ENCODE measurements around the gene CYBA. TPM values are rescaled to one million over a fixed set of nuclear protein-coding genes. Genes with fewer than 3 reads are reported as not detected.

Gene CYBA
- total and polyA plus RNA-seq, 10 of the 15 experiments (the other 5 are each of a cell fraction or from before 2014, with no cell fraction given), result 0.55 to 598 (median 258) TPM

DNA sequence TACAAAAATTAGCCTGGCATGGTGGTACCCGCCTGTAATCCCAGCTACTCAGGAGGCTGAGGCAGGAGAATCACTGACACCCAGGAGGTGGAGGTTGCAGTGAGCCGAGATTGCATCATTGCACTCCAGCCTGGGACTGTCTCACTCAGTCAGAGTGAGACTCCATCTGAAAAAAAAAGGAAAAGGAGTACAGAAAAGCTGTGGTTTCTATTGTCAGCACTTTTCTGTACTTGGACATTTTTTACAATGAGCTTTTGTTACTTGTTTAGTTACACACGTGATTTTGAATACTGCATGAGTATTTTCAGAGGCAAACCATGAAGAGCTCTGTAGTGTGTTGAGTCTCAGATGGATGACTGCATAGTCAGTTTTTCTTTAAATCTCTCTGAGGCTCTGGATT, 54.4 kb downstream of the CYBA start (continued):
- TF ChIP-seq ZNF687 (IDR thresholded peaks at IDR 0.05) (no peak), KDM1A (IDR thresholded peaks at IDR 0.05; ENCODE audit: borderline replicate concordance) (no peak), STAT1 (conservative IDR thresholded peaks at IDR 0.05) (no peak), SREBF1 (IDR thresholded peaks at IDR 0.05; ENCODE audit: low read length) (no peak), ZNF217 (IDR thresholded peaks at IDR 0.05) (no peak), ZNF384 (IDR thresholded peaks at IDR 0.05; ENCODE audit: borderline replicate concordance, low read depth, low read length) (peak; percentile 63), RELB (IDR thresholded peaks at IDR 0.05; ENCODE audit: low read depth) (peak; percentile 36; the same call in 1 of the 2 replicates), BHLHE40 (IDR thresholded peaks at IDR 0.05; ENCODE audit: borderline replicate concordance in 1 of 2, low read depth in 2 of 2, low read length in 1 of 2) (peak; percentile 74 to 77; a peak in 2 of 4 replicates), NKRF (conservative IDR thresholded peaks at IDR 0.05) (no peak), NFYA (IDR thresholded peaks at IDR 0.05; ENCODE audit: borderline replicate concordance, low read depth, low read length) (no peak), MEF2B (IDR thresholded peaks at IDR 0.05; ENCODE audit: partially characterized antibody, poor library complexity, severe bottlenecking) (peak; percentile 12), RUNX3 (IDR thresholded peaks at IDR 0.05; ENCODE audit: low read length) (peak; percentile 34; the same call in 1 of the 2 replicates), CTCF (IDR thresholded peaks at IDR 0.05 in 2 of 3, conservative IDR thresholded peaks at IDR 0.05 in 1 of 3; ENCODE audit: control insufficient read depth in 2 of 3, extremely low read depth in 1 of 3, insufficient read depth in 1 of 3, low read depth in 3 of 3, low read length in 3 of 3) (no peak), EED (IDR thresholded peaks at IDR 0.05; ENCODE audit: low read depth) (no peak), HDAC2 (IDR thresholded peaks at IDR 0.05) (no peak), RAD21 (IDR thresholded peaks at IDR 0.05; ENCODE audit: insufficient read depth, low read depth, low read length) (no peak)
- TF ChIP-seq, protein P1, sequence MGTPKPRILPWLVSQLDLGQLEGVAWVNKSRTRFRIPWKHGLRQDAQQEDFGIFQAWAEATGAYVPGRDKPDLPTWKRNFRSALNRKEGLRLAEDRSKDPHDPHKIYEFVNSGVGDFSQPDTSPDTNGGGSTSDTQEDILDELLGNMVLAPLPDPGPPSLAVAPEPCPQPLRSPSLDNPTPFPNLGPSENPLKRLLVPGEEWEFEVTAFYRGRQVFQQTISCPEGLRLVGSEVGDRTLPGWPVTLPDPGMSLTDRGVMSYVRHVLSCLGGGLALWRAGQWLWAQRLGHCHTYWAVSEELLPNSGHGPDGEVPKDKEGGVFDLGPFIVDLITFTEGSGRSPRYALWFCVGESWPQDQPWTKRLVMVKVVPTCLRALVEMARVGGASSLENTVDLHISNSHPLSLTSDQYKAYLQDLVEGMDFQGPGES (IDR thresholded peaks at IDR 0.05), result no peak
- TF ChIP-seq, protein P2, sequence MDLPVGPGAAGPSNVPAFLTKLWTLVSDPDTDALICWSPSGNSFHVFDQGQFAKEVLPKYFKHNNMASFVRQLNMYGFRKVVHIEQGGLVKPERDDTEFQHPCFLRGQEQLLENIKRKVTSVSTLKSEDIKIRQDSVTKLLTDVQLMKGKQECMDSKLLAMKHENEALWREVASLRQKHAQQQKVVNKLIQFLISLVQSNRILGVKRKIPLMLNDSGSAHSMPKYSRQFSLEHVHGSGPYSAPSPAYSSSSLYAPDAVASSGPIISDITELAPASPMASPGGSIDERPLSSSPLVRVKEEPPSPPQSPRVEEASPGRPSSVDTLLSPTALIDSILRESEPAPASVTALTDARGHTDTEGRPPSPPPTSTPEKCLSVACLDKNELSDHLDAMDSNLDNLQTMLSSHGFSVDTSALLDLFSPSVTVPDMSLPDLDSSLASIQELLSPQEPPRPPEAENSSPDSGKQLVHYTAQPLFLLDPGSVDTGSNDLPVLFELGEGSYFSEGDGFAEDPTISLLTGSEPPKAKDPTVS (IDR thresholded peaks at IDR 0.05; ENCODE audit: low read depth, low read length), result no peak

All from GM12878 (cell line).